H7 (cell line): ENCODE measurements around the gene CACNB1. TPM values are rescaled to one million over a fixed set of nuclear protein-coding genes. Genes with fewer than 3 reads are reported as not detected.

Experiments used
- DNase-seq: peaks from one replicate; pipeline ENCODE4 v3.0.0; 2012
- H3K27me3 ChIP-seq: 2 replicates; pipeline ENCODE4 v1.6.0; 2011; ENCODE audit warnings: mild to moderate bottlenecking, low read length; ENCODE audit not compliant: control insufficient read depth, insufficient read depth
- H3K36me3 ChIP-seq: replicated peaks from 2 replicates; pipeline ENCODE4 v1.5.1; 2011; ENCODE audit warnings: low read length; ENCODE audit not compliant: control insufficient read depth, insufficient read depth
- H3K4me3 ChIP-seq: 2 replicates; pipeline ENCODE4 v1.5.1; 2011; ENCODE audit warnings: low read depth, mild to moderate bottlenecking, control low read depth, low read length, moderate library complexity; ENCODE audit not compliant: insufficient read depth
- total RNA-seq: library from RNA; depleted of rRNA; stranded (reverse); fragments of >200 nt; shearing (Covaris generic); gene quantifications from 2 replicates; pipeline ENCODE4 v1.2.3, GENCODE V29; 2014

CACNB1 gene
- total RNA-seq, 1 experiment from 2014 or later: 3.8 TPM

- H3K27me3 ChIP-seq: 0 out of 2 replicates have a peak, but pooled peaks cover 4% of the 10 kb centered on the region
- H3K36me3 ChIP-seq: no peaks in the 10 kb centered on the region
- DNase-seq: peak; percentile 94
- H3K4me3 ChIP-seq: peak overlapping the region; percentile 26; the same call in 1 of the 2 replicates
These were observed 34.4 kb upstream of the CACNB1 start for GRCh38 chr17:39231591-39232551.

GRCh38 chr17:39231091-39231561, 33.7 kb upstream of the CACNB1 start:
- peaks cover 7% of the 10 kb centered on the region; the same call in 1 of the 2 replicates for H3K27me3 ChIP-seq
- DNase-seq: peak; percentile 61
- no peak overlapping the region for H3K4me3 ChIP-seq
- H3K36me3 ChIP-seq: no peaks in the 10 kb centered on the region

GRCh38 chr17:39230361-39230760, 32.9 kb upstream of the CACNB1 start:
- Histone ChIP-seq H3K36me3 (no peaks in the 10 kb centered on the region), H3K4me3 (no peak overlapping the region), H3K27me3 (peaks cover 11% of the 10 kb centered on the region)
- no peak for DNase-seq

GRCh38 chr17:39229274-39229913, 31.9 kb upstream of the CACNB1 start:
- H3K4me3 ChIP-seq: no peak overlapping the region
- no peaks in the 10 kb centered on the region for H3K36me3 ChIP-seq
- peaks cover 21% of the 10 kb centered on the region for H3K27me3 ChIP-seq
- peak; percentile 36 for DNase-seq

- H3K27me3 ChIP-seq: peaks cover 40% of the 10 kb centered on the region
- DNase-seq: no peak
- H3K4me3 ChIP-seq: no peak overlapping the region
- no peaks in the 10 kb centered on the region for H3K36me3 ChIP-seq
These were observed 30.0 kb upstream of the CACNB1 start for GRCh38 chr17:39227364-39227919.

GRCh38 chr17:39225959-39226683, 28.7 kb upstream of the CACNB1 start:
- DNase-seq: peak; percentile 100
- Histone ChIP-seq H3K36me3 (no peaks in the 10 kb centered on the region), H3K4me3 (0 out of 2 replicates have a peak overlapping the region, but pooled peaks have one; percentile 5), H3K27me3 (peaks cover 39% of the 10 kb centered on the region)

- Histone ChIP-seq H3K36me3 (no peaks in the 10 kb centered on the region), H3K27me3 (peaks cover 39% of the 10 kb centered on the region), H3K4me3 (peak within 1 kb of the TSS; percentile 54)
- peak; percentile 81 for DNase-seq
These were observed 28.0 kb upstream of the CACNB1 start, which contains the start of gene STAC2 for GRCh38 chr17:39225308-39225958. TSS of gene STAC2 (minus strand) at chr17:39225945. CDS start at chr17:39225502, 443 bp downstream.

- peak overlapping the region; percentile 54 for H3K4me3 ChIP-seq
These were observed 27.4 kb upstream of the CACNB1 start for GRCh38 chr17:39224778-39225307.

GRCh38 chr17:39223907-39224777, 26.7 kb upstream of the CACNB1 start:
- peak; percentile 79 for DNase-seq
- Histone ChIP-seq H3K4me3 (peak overlapping the region; percentile 54), H3K27me3 (peaks cover 41% of the 10 kb centered on the region), H3K36me3 (no peaks in the 10 kb centered on the region)

More at GRCh38 chr17:39224778-39225307, 27.4 kb upstream of the CACNB1 start:
- peak; percentile 84 for DNase-seq
- Histone ChIP-seq H3K36me3 (no peaks in the 10 kb centered on the region), H3K27me3 (peaks cover 40% of the 10 kb centered on the region)

- Histone ChIP-seq H3K36me3 (no peaks in the 10 kb centered on the region), H3K27me3 (peaks cover 50% of the 10 kb centered on the region), H3K4me3 (no peak overlapping the region)
- peak; percentile 65 for DNase-seq
These were observed 25.7 kb upstream of the CACNB1 start for GRCh38 chr17:39222866-39223834.

GRCh38 chr17:39222151-39222550, 24.7 kb upstream of the CACNB1 start:
- peaks cover 53% of the 10 kb centered on the region for H3K27me3 ChIP-seq

GRCh38 chr17:39221572-39221971, 24.1 kb upstream of the CACNB1 start:
- DNase-seq: no peak
- Histone ChIP-seq H3K27me3 (peaks cover 59% of the 10 kb centered on the region), H3K4me3 (no peak overlapping the region), H3K36me3 (no peaks in the 10 kb centered on the region)

More at GRCh38 chr17:39222151-39222550, 24.7 kb upstream of the CACNB1 start:
- Histone ChIP-seq H3K36me3 (no peaks in the 10 kb centered on the region), H3K4me3 (no peak overlapping the region)
- peak; percentile 29 for DNase-seq
